HepG2 (cell line): ENCODE results near the gene RUSF1. TPM values are rescaled to one million over a fixed set of nuclear protein-coding genes. Genes with fewer than 3 reads are reported as not detected.
A peak's percentile ranks its signal among the peaks of the same experiment; 100 is the strongest.

Source experiments
- DNMT3B ChIP-seq: conservative IDR thresholded peaks from 2 replicates; pipeline ENCODE4 v1.6.1; 2016; ENCODE audit warnings: missing biosample characterization, control low read depth
- ELF3 ChIP-seq: IDR thresholded peaks from 2 replicates; pipeline ENCODE4 v1.6.1; 2016; ENCODE audit warnings: missing genetic modification reagents, missing compliant biosample characterization
- ERF ChIP-seq: IDR thresholded peaks from 2 replicates; pipeline ENCODE4 v1.6.1; 2018; ENCODE audit warnings: missing biosample characterization, missing genetic modification reagents
- FOXK1 ChIP-seq: sonication (generic); formaldehyde crosslinking; IDR thresholded peaks from 2 replicates; pipeline ENCODE4 v1.4.0; 2020; ENCODE audit warnings: low read depth, missing genetic modification reagents, borderline replicate concordance
- HNRNPLL ChIP-seq: fragments of 200-400 bp; formaldehyde crosslinking; IDR thresholded peaks from 2 replicates; pipeline ENCODE4 v1.6.1; 2017; ENCODE audit warnings: mild to moderate bottlenecking, low read depth, low read length; ENCODE audit not compliant: poor library complexity, severe bottlenecking
- SP4 ChIP-seq: sonication (generic); formaldehyde crosslinking; IDR thresholded peaks from 2 replicates; pipeline ENCODE4 v1.8.1; 2023; ENCODE audit warnings: mild to moderate bottlenecking, missing genetic modification reagents
- ZNF224 ChIP-seq: sonication (generic); formaldehyde crosslinking; IDR thresholded peaks from 2 replicates; pipeline ENCODE4 v1.5.0; 2020; ENCODE audit warnings: mild to moderate bottlenecking, missing genetic modification reagents
- ZNF670 ChIP-seq: sonication (generic); formaldehyde crosslinking; IDR thresholded peaks from 2 replicates; pipeline ENCODE4 v1.8.0; 2022; ENCODE audit warnings: mild to moderate bottlenecking, missing genetic modification reagents, borderline replicate concordance
- ZSCAN20 ChIP-seq: sonication (generic); formaldehyde crosslinking; IDR thresholded peaks from 2 replicates; pipeline ENCODE4 v1.4.0; 2020; ENCODE audit warnings: missing genetic modification reagents, mild to moderate bottlenecking, borderline replicate concordance
- polyA plus RNA-seq, 8 experiments: library from polyadenylated mRNA; depleted of rRNA in 3 of 8; stranded (reverse) in 7 of 8; unstranded in 1 of 8; fragments of >200 nt; fragmentation: Illumina TruSeq in 4 of 8; extraction: Trizol in 4 of 8; gene quantifications; 2 replicates each; pipeline versions ENCODE4 v1.2.1 to v1.2.3, GENCODE V29; 2011 to 2016; ENCODE audit warnings: low read depth in 4 of 8, missing spikeins in 1 of 8, mixed read lengths in 1 of 8; ENCODE audit not compliant: insufficient read depth in 1 of 8
- total RNA-seq, 5 experiments: library from RNA; depleted of rRNA; stranded (reverse); fragments of >200 nt; fragmentation: Illumina TruSeq; extraction: Trizol; gene quantifications; 2 replicates each; pipeline ENCODE4 v1.2.3, GENCODE V29; 2016; ENCODE audit warnings: low read depth in 1 of 5
- TF ChIP-seq, protein P1 (sequence below): sonication (generic); formaldehyde crosslinking; IDR thresholded peaks from 2 replicates; pipeline ENCODE4 v1.5.1; 2020; ENCODE audit warnings: mild to moderate bottlenecking, missing genetic modification reagents, moderate library complexity
- TF ChIP-seq, protein P2 (sequence below): sonication (generic); IDR thresholded peaks from 2 replicates; pipeline ENCODE4 v1.6.1; 2016; ENCODE audit warnings: low read depth, borderline replicate concordance
- TF ChIP-seq, protein P3 (sequence below): IDR thresholded peaks from 2 replicates; pipeline ENCODE4 v1.6.1; 2018; ENCODE audit warnings: missing genetic modification reagents
- TF ChIP-seq, protein P4 (sequence below): sonication (generic); formaldehyde crosslinking; IDR thresholded peaks from 2 replicates; pipeline ENCODE4 v1.5.0; 2020; ENCODE audit warnings: mild to moderate bottlenecking, missing genetic modification reagents, borderline replicate concordance
- TF ChIP-seq, protein P5 (sequence below): sonication (generic); formaldehyde crosslinking; IDR thresholded peaks from 2 replicates; pipeline ENCODE4 v1.4.0; 2020; ENCODE audit warnings: missing genetic modification reagents, borderline replicate concordance

Gene RUSF1
- total and polyA plus RNA-seq, 2 of the 13 experiments (the other 11 are each of a cell fraction or from before 2014, with no cell fraction given): 40.8 to 50.2 TPM

DNA sequence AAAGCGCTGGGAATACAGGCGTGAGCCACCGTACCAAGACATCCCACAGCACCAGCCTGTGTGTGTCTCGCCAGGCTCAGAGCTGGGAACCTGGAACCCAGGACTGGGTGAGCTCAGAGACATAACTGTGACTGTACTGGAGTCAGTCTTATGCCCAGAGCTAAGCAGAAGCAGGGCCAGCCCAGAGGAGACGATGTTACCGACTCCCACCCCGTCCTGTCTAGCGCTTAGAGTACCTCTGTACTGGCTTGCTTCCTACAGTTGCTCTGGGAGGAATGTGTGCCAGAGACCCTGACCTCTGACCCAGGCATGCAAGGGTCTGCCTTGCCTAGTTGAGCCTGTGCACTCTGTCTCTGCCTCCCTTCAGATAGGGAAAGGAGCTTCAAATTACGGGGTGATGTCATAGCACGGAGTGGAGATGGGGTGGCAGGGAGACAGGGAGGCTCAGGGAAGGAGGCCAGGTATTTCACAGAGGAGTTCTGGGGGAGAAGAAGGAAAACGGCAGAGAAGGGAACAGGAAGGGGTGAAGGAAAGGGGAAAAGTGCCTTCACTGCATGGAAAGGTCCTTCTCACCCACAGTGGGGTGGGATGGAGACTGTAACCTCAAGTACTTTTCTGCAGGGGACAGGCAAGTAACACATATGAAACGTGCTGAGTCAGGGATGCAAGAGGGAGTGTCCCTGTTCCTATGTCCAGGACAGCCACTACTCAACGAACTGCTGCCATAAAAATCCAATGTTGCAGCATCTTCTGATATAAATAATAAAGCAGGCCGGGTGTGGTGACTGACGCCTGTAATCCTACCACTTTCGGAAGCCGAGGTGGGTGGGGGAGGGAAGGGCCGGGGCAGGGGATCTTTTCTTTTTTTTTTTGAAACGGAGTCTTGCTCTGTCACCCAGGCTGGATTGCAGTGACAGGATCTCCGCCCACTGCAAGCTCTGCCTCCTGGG lies 54.7 kb downstream of the RUSF1 start (continued):
- TF ChIP-seq, protein P1, sequence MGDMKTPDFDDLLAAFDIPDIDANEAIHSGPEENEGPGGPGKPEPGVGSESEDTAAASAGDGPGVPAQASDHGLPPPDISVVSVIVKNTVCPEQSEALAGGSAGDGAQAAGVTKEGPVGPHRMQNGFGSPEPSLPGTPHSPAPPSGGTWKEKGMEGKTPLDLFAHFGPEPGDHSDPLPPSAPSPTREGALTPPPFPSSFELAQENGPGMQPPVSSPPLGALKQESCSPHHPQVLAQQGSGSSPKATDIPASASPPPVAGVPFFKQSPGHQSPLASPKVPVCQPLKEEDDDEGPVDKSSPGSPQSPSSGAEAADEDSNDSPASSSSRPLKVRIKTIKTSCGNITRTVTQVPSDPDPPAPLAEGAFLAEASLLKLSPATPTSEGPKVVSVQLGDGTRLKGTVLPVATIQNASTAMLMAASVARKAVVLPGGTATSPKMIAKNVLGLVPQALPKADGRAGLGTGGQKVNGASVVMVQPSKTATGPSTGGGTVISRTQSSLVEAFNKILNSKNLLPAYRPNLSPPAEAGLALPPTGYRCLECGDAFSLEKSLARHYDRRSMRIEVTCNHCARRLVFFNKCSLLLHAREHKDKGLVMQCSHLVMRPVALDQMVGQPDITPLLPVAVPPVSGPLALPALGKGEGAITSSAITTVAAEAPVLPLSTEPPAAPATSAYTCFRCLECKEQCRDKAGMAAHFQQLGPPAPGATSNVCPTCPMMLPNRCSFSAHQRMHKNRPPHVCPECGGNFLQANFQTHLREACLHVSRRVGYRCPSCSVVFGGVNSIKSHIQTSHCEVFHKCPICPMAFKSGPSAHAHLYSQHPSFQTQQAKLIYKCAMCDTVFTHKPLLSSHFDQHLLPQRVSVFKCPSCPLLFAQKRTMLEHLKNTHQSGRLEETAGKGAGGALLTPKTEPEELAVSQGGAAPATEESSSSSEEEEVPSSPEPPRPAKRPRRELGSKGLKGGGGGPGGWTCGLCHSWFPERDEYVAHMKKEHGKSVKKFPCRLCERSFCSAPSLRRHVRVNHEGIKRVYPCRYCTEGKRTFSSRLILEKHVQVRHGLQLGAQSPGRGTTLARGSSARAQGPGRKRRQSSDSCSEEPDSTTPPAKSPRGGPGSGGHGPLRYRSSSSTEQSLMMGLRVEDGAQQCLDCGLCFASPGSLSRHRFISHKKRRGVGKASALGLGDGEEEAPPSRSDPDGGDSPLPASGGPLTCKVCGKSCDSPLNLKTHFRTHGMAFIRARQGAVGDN: peak; percentile 61
- peak; percentile 34; the same call in 1 of the 2 replicates for TF ChIP-seq ZNF224 (CRISPR knock-in tag)
- TF ChIP-seq SP4 (CRISPR knock-in tag): no peak
- TF ChIP-seq, protein P2, sequence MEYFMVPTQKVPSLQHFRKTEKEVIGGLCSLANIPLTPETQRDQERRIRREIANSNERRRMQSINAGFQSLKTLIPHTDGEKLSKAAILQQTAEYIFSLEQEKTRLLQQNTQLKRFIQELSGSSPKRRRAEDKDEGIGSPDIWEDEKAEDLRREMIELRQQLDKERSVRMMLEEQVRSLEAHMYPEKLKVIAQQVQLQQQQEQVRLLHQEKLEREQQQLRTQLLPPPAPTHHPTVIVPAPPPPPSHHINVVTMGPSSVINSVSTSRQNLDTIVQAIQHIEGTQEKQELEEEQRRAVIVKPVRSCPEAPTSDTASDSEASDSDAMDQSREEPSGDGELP: no peak
- TF ChIP-seq, protein P3, sequence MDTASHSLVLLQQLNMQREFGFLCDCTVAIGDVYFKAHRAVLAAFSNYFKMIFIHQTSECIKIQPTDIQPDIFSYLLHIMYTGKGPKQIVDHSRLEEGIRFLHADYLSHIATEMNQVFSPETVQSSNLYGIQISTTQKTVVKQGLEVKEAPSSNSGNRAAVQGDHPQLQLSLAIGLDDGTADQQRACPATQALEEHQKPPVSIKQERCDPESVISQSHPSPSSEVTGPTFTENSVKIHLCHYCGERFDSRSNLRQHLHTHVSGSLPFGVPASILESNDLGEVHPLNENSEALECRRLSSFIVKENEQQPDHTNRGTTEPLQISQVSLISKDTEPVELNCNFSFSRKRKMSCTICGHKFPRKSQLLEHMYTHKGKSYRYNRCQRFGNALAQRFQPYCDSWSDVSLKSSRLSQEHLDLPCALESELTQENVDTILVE: no peak
- no peak for TF ChIP-seq FOXK1 (CRISPR knock-in tag)
- TF ChIP-seq, protein P4, sequence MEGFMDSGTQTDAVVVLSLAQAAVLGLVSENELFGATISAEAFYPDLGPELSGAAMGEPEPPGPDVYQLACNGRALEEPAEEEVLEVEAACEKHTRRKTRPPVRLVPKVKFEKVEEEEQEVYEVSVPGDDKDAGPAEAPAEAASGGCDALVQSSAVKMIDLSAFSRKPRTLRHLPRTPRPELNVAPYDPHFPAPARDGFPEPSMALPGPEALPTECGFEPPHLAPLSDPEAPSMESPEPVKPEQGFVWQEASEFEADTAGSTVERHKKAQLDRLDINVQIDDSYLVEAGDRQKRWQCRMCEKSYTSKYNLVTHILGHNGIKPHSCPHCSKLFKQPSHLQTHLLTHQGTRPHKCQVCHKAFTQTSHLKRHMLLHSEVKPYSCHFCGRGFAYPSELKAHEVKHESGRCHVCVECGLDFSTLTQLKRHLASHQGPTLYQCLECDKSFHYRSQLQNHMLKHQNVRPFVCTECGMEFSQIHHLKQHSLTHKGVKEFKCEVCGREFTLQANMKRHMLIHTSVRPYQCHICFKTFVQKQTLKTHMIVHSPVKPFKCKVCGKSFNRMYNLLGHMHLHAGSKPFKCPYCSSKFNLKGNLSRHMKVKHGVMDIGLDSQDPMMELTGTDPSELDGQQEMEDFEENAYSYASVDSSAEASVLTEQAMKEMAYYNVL (CRISPR knock-in tag): no peak
- TF ChIP-seq, protein P5, sequence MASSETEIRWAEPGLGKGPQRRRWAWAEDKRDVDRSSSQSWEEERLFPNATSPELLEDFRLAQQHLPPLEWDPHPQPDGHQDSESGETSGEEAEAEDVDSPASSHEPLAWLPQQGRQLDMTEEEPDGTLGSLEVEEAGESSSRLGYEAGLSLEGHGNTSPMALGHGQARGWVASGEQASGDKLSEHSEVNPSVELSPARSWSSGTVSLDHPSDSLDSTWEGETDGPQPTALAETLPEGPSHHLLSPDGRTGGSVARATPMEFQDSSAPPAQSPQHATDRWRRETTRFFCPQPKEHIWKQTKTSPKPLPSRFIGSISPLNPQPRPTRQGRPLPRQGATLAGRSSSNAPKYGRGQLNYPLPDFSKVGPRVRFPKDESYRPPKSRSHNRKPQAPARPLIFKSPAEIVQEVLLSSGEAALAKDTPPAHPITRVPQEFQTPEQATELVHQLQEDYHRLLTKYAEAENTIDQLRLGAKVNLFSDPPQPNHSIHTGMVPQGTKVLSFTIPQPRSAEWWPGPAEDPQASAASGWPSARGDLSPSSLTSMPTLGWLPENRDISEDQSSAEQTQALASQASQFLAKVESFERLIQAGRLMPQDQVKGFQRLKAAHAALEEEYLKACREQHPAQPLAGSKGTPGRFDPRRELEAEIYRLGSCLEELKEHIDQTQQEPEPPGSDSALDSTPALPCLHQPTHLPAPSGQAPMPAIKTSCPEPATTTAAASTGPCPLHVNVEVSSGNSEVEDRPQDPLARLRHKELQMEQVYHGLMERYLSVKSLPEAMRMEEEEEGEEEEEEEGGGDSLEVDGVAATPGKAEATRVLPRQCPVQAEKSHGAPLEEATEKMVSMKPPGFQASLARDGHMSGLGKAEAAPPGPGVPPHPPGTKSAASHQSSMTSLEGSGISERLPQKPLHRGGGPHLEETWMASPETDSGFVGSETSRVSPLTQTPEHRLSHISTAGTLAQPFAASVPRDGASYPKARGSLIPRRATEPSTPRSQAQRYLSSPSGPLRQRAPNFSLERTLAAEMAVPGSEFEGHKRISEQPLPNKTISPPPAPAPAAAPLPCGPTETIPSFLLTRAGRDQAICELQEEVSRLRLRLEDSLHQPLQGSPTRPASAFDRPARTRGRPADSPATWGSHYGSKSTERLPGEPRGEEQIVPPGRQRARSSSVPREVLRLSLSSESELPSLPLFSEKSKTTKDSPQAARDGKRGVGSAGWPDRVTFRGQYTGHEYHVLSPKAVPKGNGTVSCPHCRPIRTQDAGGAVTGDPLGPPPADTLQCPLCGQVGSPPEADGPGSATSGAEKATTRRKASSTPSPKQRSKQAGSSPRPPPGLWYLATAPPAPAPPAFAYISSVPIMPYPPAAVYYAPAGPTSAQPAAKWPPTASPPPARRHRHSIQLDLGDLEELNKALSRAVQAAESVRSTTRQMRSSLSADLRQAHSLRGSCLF: no peak
- TF ChIP-seq HNRNPLL: no peak
- no peak for TF ChIP-seq DNMT3B
- TF ChIP-seq ERF: no peak
- TF ChIP-seq ZNF670 (CRISPR knock-in tag): no peak; the same call in 1 of the 2 replicates
- TF ChIP-seq ZSCAN20 (CRISPR knock-in tag): no peak
- TF ChIP-seq ELF3 (CRISPR knock-in tag): no peak
